ENCODE data around the gene TOM1L1. TPM values are rescaled to one million over a fixed set of nuclear protein-coding genes. Genes with fewer than 3 reads are reported as not detected.

TOM1L1 gene
- total RNA-seq, 2 donors from 2014 or later: 1.4 to 3.2 TPM

- ATAC-seq (replicated peaks): no peak
- no peak overlapping the region for H3K27ac Mint-ChIP-seq
- no peaks in the 10 kb centered on the region for H3K9me3 Mint-ChIP-seq
- H3K4me1 Mint-ChIP-seq: no peaks in the 10 kb centered on the region
- no peaks in the 10 kb centered on the region for H3K36me3 Mint-ChIP-seq (ENCODE audit: low read depth)
- no peak overlapping the region for H3K4me3 Mint-ChIP-seq
- no peaks in the 10 kb centered on the region for H3K27me3 Mint-ChIP-seq
Observed at GRCh38 chr17:54977744-54978143, 77.1 kb downstream of the TOM1L1 start.

- Mint-ChIP-seq H3K36me3 (ENCODE audit: low read depth) (no peaks in the 10 kb centered on the region), H3K4me3 (no peak overlapping the region), H3K27me3 (no peaks in the 10 kb centered on the region), H3K4me1 (no peaks in the 10 kb centered on the region), H3K27ac (no peak overlapping the region), H3K9me3 (no peaks in the 10 kb centered on the region)
- ATAC-seq (replicated peaks): no peak
Observed at GRCh38 chr17:54979657-54980056, 79.0 kb downstream of the TOM1L1 start.

GRCh38 chr17:54980375-54980774 is 79.7 kb downstream of the TOM1L1 start:
- H3K9me3 Mint-ChIP-seq: no peaks in the 10 kb centered on the region
- H3K4me1 Mint-ChIP-seq: no peaks in the 10 kb centered on the region
- H3K27ac Mint-ChIP-seq: no peak overlapping the region
- no peak for ATAC-seq (replicated peaks)
- no peak overlapping the region for H3K4me3 Mint-ChIP-seq
- no peaks in the 10 kb centered on the region for H3K36me3 Mint-ChIP-seq (ENCODE audit: low read depth)
- no peaks in the 10 kb centered on the region for H3K27me3 Mint-ChIP-seq

GRCh38 chr17:54982399-54982798 is 81.7 kb downstream of the TOM1L1 start:
- H3K4me1 Mint-ChIP-seq: no peaks in the 10 kb centered on the region
- H3K36me3 Mint-ChIP-seq (ENCODE audit: low read depth): no peaks in the 10 kb centered on the region
- no peak overlapping the region for H3K27ac Mint-ChIP-seq
- no peak overlapping the region for H3K4me3 Mint-ChIP-seq
- H3K9me3 Mint-ChIP-seq: no peaks in the 10 kb centered on the region
- no peak for ATAC-seq (replicated peaks)
- H3K27me3 Mint-ChIP-seq: no peaks in the 10 kb centered on the region

- no peak for ATAC-seq (replicated peaks)
- H3K4me1 Mint-ChIP-seq: no peaks in the 10 kb centered on the region
- no peak overlapping the region for H3K27ac Mint-ChIP-seq
- no peaks in the 10 kb centered on the region for H3K27me3 Mint-ChIP-seq
- no peak overlapping the region for H3K4me3 Mint-ChIP-seq
- no peaks in the 10 kb centered on the region for H3K9me3 Mint-ChIP-seq
- no peaks in the 10 kb centered on the region for H3K36me3 Mint-ChIP-seq (ENCODE audit: low read depth)
Observed at GRCh38 chr17:54983260-54983659, 82.6 kb downstream of the TOM1L1 start.

- H3K36me3 Mint-ChIP-seq (ENCODE audit: low read depth): no peaks in the 10 kb centered on the region
- ATAC-seq (replicated peaks): no peak
Observed at GRCh38 chr17:54985476-54985875, 84.8 kb downstream of the TOM1L1 start.

GRCh38 chr17:54990118-54990517 is 89.5 kb downstream of the TOM1L1 start:
- no peak for ATAC-seq (replicated peaks)
- Mint-ChIP-seq H3K36me3 (ENCODE audit: low read depth) (no peaks in the 10 kb centered on the region), H3K27ac (no peak overlapping the region), H3K4me3 (no peak overlapping the region), H3K9me3 (no peaks in the 10 kb centered on the region), H3K27me3 (no peaks in the 10 kb centered on the region), H3K4me1 (no peaks in the 10 kb centered on the region)

More at GRCh38 chr17:54985476-54985875, 84.8 kb downstream of the TOM1L1 start:
- Mint-ChIP-seq H3K4me1 (no peaks in the 10 kb centered on the region), H3K27me3 (no peaks in the 10 kb centered on the region), H3K4me3 (no peak overlapping the region), H3K9me3 (no peaks in the 10 kb centered on the region), H3K27ac (no peak overlapping the region)

- no peak for ATAC-seq (replicated peaks)
- no peaks in the 10 kb centered on the region for H3K4me1 Mint-ChIP-seq
- H3K27me3 Mint-ChIP-seq: no peaks in the 10 kb centered on the region
- no peaks in the 10 kb centered on the region for H3K9me3 Mint-ChIP-seq
- no peaks in the 10 kb centered on the region for H3K36me3 Mint-ChIP-seq (ENCODE audit: low read depth)
- no peak overlapping the region for H3K4me3 Mint-ChIP-seq
- H3K27ac Mint-ChIP-seq: no peak overlapping the region
Observed at GRCh38 chr17:54991567-54991966, 90.9 kb downstream of the TOM1L1 start.

GRCh38 chr17:54992797-54993639 is 92.4 kb downstream of the TOM1L1 start:
- ATAC-seq (replicated peaks): peak; percentile 49
- Mint-ChIP-seq H3K4me3 (no peak overlapping the region), H3K9me3 (no peaks in the 10 kb centered on the region), H3K27ac (no peak overlapping the region), H3K4me1 (no peaks in the 10 kb centered on the region), H3K27me3 (no peaks in the 10 kb centered on the region), H3K36me3 (ENCODE audit: low read depth) (no peaks in the 10 kb centered on the region)

GRCh38 chr17:54996441-54996840 is 95.8 kb downstream of the TOM1L1 start:
- no peaks in the 10 kb centered on the region for H3K9me3 Mint-ChIP-seq
- no peaks in the 10 kb centered on the region for H3K27me3 Mint-ChIP-seq
- no peak for ATAC-seq (replicated peaks)
- no peak overlapping the region for H3K27ac Mint-ChIP-seq
- H3K36me3 Mint-ChIP-seq (ENCODE audit: low read depth): peaks cover 12% of the 10 kb centered on the region
- H3K4me3 Mint-ChIP-seq: no peak overlapping the region
- no peaks in the 10 kb centered on the region for H3K4me1 Mint-ChIP-seq

GRCh38 chr17:55002458-55002857 is 101.8 kb downstream of the TOM1L1 start:
- Mint-ChIP-seq H3K36me3 (ENCODE audit: low read depth) (peaks cover 14% of the 10 kb centered on the region), H3K27ac (no peak overlapping the region), H3K27me3 (no peaks in the 10 kb centered on the region), H3K4me1 (no peaks in the 10 kb centered on the region), H3K4me3 (no peak overlapping the region), H3K9me3 (no peaks in the 10 kb centered on the region)
- no peak for ATAC-seq (replicated peaks)

- no peak overlapping the region for H3K27ac Mint-ChIP-seq
- no peaks in the 10 kb centered on the region for H3K4me1 Mint-ChIP-seq
- no peak for ATAC-seq (replicated peaks)
- H3K36me3 Mint-ChIP-seq (ENCODE audit: low read depth): peaks cover 20% of the 10 kb centered on the region
- H3K4me3 Mint-ChIP-seq: no peak overlapping the region
- H3K27me3 Mint-ChIP-seq: no peaks in the 10 kb centered on the region
- H3K9me3 Mint-ChIP-seq: no peaks in the 10 kb centered on the region
Observed at GRCh38 chr17:55004484-55004883, 103.8 kb downstream of the TOM1L1 start.

GRCh38 chr17:55005520-55005919 is 104.9 kb downstream of the TOM1L1 start:
- H3K36me3 Mint-ChIP-seq (ENCODE audit: low read depth): peaks cover 15% of the 10 kb centered on the region
- no peak overlapping the region for H3K27ac Mint-ChIP-seq
- H3K9me3 Mint-ChIP-seq: no peaks in the 10 kb centered on the region
- H3K4me1 Mint-ChIP-seq: no peaks in the 10 kb centered on the region
- H3K27me3 Mint-ChIP-seq: no peaks in the 10 kb centered on the region
- peak; percentile 23 for ATAC-seq (replicated peaks)
- H3K4me3 Mint-ChIP-seq: no peak overlapping the region
